Skin of body (tissue), 2 donors: ENCODE measurements around the gene PACRG. TPM values are rescaled to one million over a fixed set of nuclear protein-coding genes. Genes with fewer than 3 reads are reported as not detected.

Source experiments
- DNase-seq: peaks from one replicate; lab custom pipeline; 2025; lab: John Stamatoyannopoulos, UW
- total RNA-seq: library from RNA; depleted of rRNA; stranded (reverse); fragments of >200 nt; gene quantifications from one replicate; pipeline ENCODE4 v1.2.3, GENCODE V29; 2014

PACRG gene
- total RNA-seq, 1 donor from 2014 or later: 5.5 TPM

DNA sequence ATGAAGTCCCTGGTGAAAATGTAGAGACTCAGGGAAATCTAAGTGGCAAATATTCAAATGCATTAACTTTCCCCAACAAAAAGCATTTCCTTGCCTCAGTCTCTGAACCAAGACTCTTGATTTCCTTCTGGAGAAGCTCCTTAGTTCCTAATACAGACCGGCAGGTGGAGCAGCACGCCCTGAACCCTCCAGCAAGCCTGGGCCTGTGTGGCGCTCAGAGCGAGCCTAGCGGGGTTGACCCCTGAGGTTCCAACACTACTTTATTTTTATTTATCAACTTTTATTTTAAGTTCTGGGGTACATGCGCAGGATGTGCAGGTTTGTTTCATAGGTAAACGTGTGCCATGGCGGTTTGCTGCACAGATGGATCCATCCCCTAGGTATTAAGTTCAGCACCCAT, 50.8 kb downstream of the PACRG start:
- no peak for DNase-seq

GRCh38 chr6:162785632-162786242, 58.0 kb downstream of the PACRG start:
- no peak for DNase-seq

DNA sequence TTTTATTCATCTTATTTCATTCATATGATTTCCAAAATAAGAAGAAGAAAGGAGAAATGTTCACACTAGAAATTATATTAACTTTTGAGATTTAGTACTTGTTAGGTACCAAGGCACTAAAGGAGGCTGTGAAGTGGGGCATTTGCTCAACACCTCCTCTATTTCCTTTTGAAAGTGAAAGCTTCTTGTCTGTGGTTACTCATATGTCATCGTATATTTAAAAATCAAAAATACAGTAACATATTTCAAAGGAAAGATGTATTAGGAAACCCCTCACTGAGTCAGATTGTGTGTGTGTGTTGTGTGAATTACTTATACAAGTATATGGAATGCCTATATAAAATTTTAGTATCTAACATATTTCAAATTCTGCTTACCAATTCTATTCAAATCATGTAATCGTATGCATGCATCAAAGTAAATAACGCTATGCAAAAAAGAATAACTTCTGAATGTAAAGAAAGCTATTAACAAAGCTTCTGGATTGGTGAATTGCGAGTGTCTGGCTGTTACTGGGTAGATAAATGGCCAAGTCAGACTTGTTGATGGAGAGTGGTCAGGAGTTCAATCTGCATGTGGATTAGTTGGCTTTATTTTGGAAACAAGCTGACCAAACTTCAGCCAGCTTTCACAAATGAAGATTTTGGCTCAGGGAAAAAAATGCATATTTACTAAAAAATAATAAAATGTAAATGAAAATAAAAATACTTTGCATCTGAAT, 70.9 kb downstream of the PACRG start:
- no peak for DNase-seq

- DNase-seq: no peak
Observed at GRCh38 chr6:162814426-162814973, 86.7 kb downstream of the PACRG start.

- peak; percentile 48 for DNase-seq
Observed at GRCh38 chr6:162817196-162817595, 89.4 kb downstream of the PACRG start.

GRCh38 chr6:162819284-162819683, 91.5 kb downstream of the PACRG start:
- DNase-seq: no peak

- DNase-seq: peak; percentile 28
Observed at GRCh38 chr6:162821102-162821501, 93.3 kb downstream of the PACRG start.

GRCh38 chr6:162825597-162825996, 97.8 kb downstream of the PACRG start:
- DNase-seq: no peak

- DNase-seq: no peak
Observed at GRCh38 chr6:162829013-162829742, 101.4 kb downstream of the PACRG start.

GRCh38 chr6:162833776-162834175, 106.0 kb downstream of the PACRG start:
- DNase-seq: no peak

GRCh38 chr6:162845972-162846371, 118.2 kb downstream of the PACRG start:
- no peak for DNase-seq

DNA sequence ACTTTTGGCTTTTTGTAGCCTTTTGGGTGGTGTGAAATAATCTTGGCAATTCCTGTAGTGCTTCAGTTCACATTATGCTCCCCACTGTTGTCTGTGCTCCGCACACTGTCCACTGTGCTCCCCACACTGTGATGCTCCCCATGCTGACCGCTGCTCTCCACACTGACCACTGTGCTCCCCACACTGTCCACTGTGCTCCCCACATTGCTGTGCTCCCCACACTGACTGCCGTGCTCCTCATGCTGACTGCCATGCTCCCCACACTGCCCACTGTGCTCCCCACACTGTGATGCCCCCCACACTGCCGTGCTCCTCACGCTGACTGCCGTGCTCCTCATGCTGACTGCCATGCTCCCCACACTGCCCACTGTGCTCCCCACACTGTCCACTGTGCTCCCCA, 118.9 kb downstream of the PACRG start:
- DNase-seq: no peak

GRCh38 chr6:162849269-162849668, 121.5 kb downstream of the PACRG start:
- DNase-seq: no peak

DNA sequence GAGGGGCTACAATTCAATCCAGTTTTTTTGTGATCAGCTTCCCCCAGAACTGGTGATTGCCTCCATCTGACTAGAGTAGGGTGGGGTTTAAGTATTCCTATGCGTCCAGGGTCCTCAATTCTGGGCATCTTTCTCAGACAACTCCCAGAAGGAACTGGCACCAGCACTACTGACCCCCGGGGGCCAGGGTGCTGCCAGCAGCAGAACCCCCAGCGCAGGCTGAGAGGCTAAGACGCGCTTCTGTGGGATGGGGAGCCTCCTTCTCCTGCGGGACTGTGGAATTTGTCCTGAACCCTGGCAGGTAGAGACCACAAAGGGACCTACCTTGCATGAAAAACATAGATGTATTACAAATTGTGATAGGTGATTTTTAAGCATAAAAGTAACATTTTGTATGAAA, 124.4 kb downstream of the PACRG start:
- DNase-seq: no peak

- no peak for DNase-seq
Observed at GRCh38 chr6:162852840-162853577, 125.2 kb downstream of the PACRG start.

DNA sequence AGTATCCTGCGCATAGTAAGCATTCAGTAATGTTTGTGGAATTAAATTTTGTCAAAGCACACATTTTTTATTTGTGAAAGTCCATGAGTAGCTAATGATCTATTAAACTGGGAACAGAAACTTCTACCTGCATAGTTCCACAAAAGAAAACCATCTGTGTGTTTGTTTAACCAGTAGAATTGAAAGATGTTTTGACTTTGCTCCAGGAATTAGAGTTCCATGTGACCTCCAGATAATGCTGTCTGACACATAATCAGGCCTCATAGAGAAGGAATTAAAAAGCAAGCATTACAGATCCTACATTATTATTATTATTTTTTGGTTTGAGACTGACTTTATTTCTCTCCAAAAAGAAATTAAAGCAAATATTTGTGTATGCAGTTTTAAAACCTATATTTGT, 126.5 kb downstream of the PACRG start:
- DNase-seq: no peak

DNA sequence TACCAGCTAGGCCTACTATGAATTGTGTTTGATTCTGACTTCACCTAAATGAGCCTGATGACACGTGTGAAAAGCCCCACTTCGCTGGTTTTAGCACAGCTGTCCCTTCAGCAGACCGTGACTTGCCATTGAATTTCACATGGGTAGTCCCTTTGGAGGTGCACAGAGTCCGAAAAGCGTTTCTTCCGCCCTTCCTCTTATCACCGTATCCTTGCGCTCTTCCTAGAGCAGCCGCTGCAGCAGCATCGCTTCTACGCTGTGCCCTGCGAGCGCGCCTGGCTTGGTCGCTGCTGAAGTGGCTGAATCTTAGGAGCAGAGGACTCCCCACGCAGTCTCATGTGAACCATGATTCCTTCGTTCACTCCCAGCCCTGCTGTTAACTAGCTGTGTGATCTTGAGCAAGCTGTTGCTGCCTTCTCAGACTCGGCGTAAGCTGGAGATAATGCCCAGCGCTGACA, 127.0 kb downstream of the PACRG start:
- no peak for DNase-seq

- peak; percentile 88 for DNase-seq
Observed at GRCh38 chr6:162856885-162857284, 129.1 kb downstream of the PACRG start.

GRCh38 chr6:162857326-162857725, 129.6 kb downstream of the PACRG start:
- DNase-seq: no peak

DNA sequence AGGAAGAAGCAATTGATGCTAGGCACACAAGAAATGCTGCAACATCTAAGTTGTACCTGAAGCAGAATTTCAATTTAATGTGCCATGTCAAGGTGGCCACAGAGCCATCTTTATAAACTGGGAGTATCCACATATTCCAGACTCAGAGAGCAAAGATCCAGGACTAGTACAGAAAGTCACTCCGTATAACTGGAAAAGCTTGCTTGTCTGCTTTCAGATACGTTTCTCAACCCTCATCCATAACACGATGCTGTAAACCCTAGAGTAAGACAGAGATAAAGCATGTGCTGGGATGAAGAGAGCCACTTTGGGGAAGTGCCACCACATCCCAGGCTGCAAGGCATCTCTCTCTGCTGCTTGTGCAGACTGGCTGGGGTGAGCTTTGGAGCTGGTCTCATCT, 134.7 kb downstream of the PACRG start:
- DNase-seq: no peak

GRCh38 chr6:162862941-162863340, 135.2 kb downstream of the PACRG start:
- no peak for DNase-seq
